Neural progenitor cell (in vitro differentiated cells): ENCODE results near the gene SCFD2.

Experiments
- CTCF ChIP-seq: fragments of 200-600 bp; sonication (generic); IDR thresholded peaks from 2 replicates; pipeline ENCODE4 v1.5.1; 2017; ENCODE audit warnings: antibody characterized with exemption, mild to moderate bottlenecking
- EZH2 ChIP-seq: fragments of 200-600 bp; sonication (generic); IDR thresholded peaks from 2 replicates; pipeline ENCODE4 v1.6.1; 2017; ENCODE audit warnings: antibody characterized with exemption, mild to moderate bottlenecking, moderate library complexity

GRCh38 chr4:53005149-53005546 lies 360.7 kb downstream of the SCFD2 start:
- TF ChIP-seq CTCF, result no peak
- TF ChIP-seq EZH2, result no peak
